Caco-2 (cell line): Measurements from ENCODE around the gene TRAK1. TPM values are rescaled to one million over a fixed set of nuclear protein-coding genes. Genes with fewer than 3 reads are reported as not detected.

Experiments
- BruUV-seq: library from RNA; stranded (reverse); fragments of 400-500 nt; replicated peaks from 2 replicates; lab custom pipeline; 2021; lab: Mats Ljungman, UMichigan
- CTCF ChIA-PET: fragments of 300-600 bp; sonication (Branson Sonifier 250); formaldehyde crosslinking; loops from one replicate; lab custom pipeline; 2022; ENCODE audit warnings: antibody characterized with exemption; lab: Charles Lee
- POLR2A ChIA-PET: fragments of 300-600 bp; sonication (Branson Sonifier 250); formaldehyde crosslinking; loops from one replicate; lab custom pipeline; 2022; ENCODE audit warnings: antibody characterized with exemption; lab: Charles Lee
- DNase-seq, 2 experiments: peaks; one replicate each; pipeline versions ENCODE4 v3.0.0 to v3.0.0-alpha.2; 2020 to 2022
- H3K27me3 ChIP-seq: replicated peaks from 2 replicates; pipeline ENCODE4 v1.6.0; 2011; ENCODE audit warnings: low read length; ENCODE audit not compliant: control insufficient read depth, insufficient read depth
- H3K36me3 ChIP-seq: 2 replicates; pipeline ENCODE4 v1.5.1; 2011; ENCODE audit warnings: low read length; ENCODE audit not compliant: control insufficient read depth, insufficient read depth
- H3K4me1 ChIP-seq: fragments of 250-450 bp; sonication (Bioruptor Pico); 2 replicates; pipeline ENCODE4 v1.5.1; 2020; ENCODE audit warnings: mild to moderate bottlenecking
- H3K4me3 ChIP-seq: 2 replicates; pipeline ENCODE4 v1.5.1; 2011; ENCODE audit warnings: low read depth, mild to moderate bottlenecking, control low read depth, low read length
- H3K9me3 ChIP-seq: fragments of 250-450 bp; sonication (Bioruptor Pico); 2 replicates; pipeline ENCODE4 v1.5.1; 2020; ENCODE audit warnings: mild to moderate bottlenecking, moderate library complexity
- H3K27ac Mint-ChIP-seq: one replicate; pipeline ENCODE4 v1.8.0; 2022; ENCODE audit warnings: mixed read lengths; ENCODE audit not compliant: unreplicated experiment
- H3K27me3 Mint-ChIP-seq: one replicate; pipeline ENCODE4 v1.8.0; 2022; ENCODE audit warnings: mixed read lengths; ENCODE audit not compliant: insufficient read depth, unreplicated experiment
- H3K36me3 Mint-ChIP-seq: one replicate; pipeline ENCODE4 v1.8.0; 2022; ENCODE audit warnings: mild to moderate bottlenecking, mixed read lengths; ENCODE audit not compliant: insufficient read depth, unreplicated experiment
- H3K4me1 Mint-ChIP-seq: one replicate; pipeline ENCODE4 v1.8.0; 2022; ENCODE audit warnings: low read depth, mixed read lengths; ENCODE audit not compliant: unreplicated experiment
- H3K4me3 Mint-ChIP-seq: one replicate; pipeline ENCODE4 v1.8.0; 2022; ENCODE audit warnings: mild to moderate bottlenecking, moderate library complexity, mixed read lengths; ENCODE audit not compliant: unreplicated experiment
- H3K9me3 Mint-ChIP-seq: one replicate; pipeline ENCODE4 v1.8.0; 2022; ENCODE audit warnings: mixed read lengths; ENCODE audit not compliant: unreplicated experiment
- intact Hi-C: fragments of 100-400 bp; cut with micrococcal nuclease; formaldehyde crosslinking; loops from one replicate; pipeline ENCODE4 v1.10.0; 2022; ENCODE audit not compliant: unreplicated experiment
- total RNA-seq: library from RNA; stranded (reverse); gene quantifications from 2 replicates; pipeline ENCODE4 v1.2.3, GENCODE V29; 2022
- TF ChIP-seq, protein P1 (sequence below), 2 experiments: fragments of 200-600 bp in 1 of 2; IDR thresholded peaks; 1 replicate in 1 of 2; 2 replicates in 1 of 2; pipeline versions ENCODE4 v1.5.1 to v1.8.0; 2011 to 2022; ENCODE audit warnings: antibody characterized with exemption in 1 of 2, control low read depth in 1 of 2, inconsistent platforms in 1 of 2, low read depth in 1 of 2, low read length in 1 of 2, mild to moderate bottlenecking in 1 of 2, moderate library complexity in 1 of 2; ENCODE audit not compliant: insufficient read depth in 1 of 2, severe bottlenecking in 1 of 2, unreplicated experiment in 1 of 2

The TRAK1 gene
- total RNA-seq, 1 experiment from 2014 or later: 33.3 TPM

DNA sequence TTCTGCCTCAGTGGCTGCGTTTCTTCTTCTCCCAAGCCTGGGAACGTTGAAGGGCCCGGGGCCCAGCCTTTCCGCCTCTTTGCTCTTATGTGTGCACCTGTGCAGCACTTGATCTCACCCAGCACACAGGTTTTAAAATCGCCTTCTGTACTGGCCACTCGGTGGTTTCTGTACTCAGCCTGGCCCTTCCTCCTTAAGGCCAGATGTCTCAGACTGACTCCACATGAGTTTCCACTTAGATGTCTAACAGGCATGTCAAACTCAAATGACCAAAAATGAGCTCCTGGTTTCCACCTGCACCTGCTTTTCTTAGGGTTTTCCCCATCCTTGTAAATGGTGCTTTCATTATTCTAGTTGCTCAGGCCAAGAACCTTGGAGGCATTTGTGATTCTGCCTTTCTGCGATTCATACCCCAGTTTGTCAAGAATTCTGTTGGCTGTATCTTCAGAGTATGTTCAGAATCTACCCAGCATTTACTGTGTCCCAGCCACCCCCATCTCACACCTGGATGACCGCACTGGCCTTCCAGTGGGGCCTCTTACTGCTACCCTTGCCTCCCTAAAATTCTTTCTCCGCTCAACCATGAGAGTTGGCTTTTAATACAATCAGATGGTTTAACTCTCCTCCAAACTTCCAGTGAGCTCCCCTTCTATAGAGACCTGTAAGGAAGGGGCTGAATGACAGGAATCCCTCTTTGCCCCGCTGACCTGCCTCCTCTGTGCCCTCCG, 2.2 kb upstream of the TRAK1 start:
- intact Hi-C loops: no loop called here
- Mint-ChIP-seq H3K4me1 (no peaks in the 10 kb centered on the region), H3K4me3 (no peak overlapping the region), H3K36me3 (no peaks in the 10 kb centered on the region), H3K27me3 (no peaks in the 10 kb centered on the region), H3K9me3 (no peaks in the 10 kb centered on the region), H3K27ac (no peak overlapping the region)
- Histone ChIP-seq H3K27me3 (no peaks in the 10 kb centered on the region), H3K9me3 (no peaks in the 10 kb centered on the region), H3K4me1 (no peaks in the 10 kb centered on the region), H3K4me3 (no peak overlapping the region), H3K36me3 (peaks cover 1% of the 10 kb centered on the region)
- no TSS peak for BruUV-seq
- no peak for DNase-seq
- TF ChIP-seq, protein P1, sequence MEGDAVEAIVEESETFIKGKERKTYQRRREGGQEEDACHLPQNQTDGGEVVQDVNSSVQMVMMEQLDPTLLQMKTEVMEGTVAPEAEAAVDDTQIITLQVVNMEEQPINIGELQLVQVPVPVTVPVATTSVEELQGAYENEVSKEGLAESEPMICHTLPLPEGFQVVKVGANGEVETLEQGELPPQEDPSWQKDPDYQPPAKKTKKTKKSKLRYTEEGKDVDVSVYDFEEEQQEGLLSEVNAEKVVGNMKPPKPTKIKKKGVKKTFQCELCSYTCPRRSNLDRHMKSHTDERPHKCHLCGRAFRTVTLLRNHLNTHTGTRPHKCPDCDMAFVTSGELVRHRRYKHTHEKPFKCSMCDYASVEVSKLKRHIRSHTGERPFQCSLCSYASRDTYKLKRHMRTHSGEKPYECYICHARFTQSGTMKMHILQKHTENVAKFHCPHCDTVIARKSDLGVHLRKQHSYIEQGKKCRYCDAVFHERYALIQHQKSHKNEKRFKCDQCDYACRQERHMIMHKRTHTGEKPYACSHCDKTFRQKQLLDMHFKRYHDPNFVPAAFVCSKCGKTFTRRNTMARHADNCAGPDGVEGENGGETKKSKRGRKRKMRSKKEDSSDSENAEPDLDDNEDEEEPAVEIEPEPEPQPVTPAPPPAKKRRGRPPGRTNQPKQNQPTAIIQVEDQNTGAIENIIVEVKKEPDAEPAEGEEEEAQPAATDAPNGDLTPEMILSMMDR (IDR thresholded peaks at IDR 0.05; ENCODE audit: insufficient read depth in 1 of 2, low read depth in 1 of 2, low read length in 1 of 2, severe bottlenecking in 1 of 2, unreplicated experiment in 1 of 2): no peak
- CTCF ChIA-PET: no interaction called here
- POLR2A ChIA-PET: no interaction called here

DNA sequence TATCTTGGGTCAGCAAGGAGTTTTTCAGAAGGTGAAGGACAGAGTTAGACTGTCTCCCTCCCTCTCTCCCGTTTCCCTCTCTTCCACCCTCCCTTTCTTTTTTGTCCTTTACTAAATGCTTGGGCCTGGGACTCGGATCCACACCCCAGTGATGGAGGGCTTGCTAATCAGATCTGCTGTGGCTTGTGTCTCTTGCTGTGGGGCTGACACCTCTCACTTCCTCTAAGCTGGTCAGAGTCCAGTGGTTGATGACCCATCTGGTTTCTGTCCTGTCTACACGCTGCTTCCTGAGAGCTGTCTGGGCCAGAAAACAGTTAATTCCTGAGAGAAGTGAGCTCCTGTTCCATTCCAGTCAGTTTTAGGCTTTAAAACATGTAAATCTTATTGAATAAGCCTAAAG, 849 bp downstream of the TRAK1 start:
- H3K27ac Mint-ChIP-seq: no peak overlapping the region
- peaks cover 4% of the 10 kb centered on the region for H3K4me1 Mint-ChIP-seq
- H3K4me1 ChIP-seq: no peaks in the 10 kb centered on the region
- no peaks in the 10 kb centered on the region for H3K9me3 Mint-ChIP-seq
- POLR2A ChIA-PET: no interaction called here
- H3K36me3 Mint-ChIP-seq: no peaks in the 10 kb centered on the region
- H3K36me3 ChIP-seq: peaks cover 1% of the 10 kb centered on the region
- no peak for DNase-seq
- H3K4me3 Mint-ChIP-seq: no peak overlapping the region
- TF ChIP-seq, protein P1 (IDR thresholded peaks at IDR 0.05; ENCODE audit: insufficient read depth in 1 of 2, low read depth in 1 of 2, low read length in 1 of 2, severe bottlenecking in 1 of 2, unreplicated experiment in 1 of 2): no peak
- H3K4me3 ChIP-seq: no peak overlapping the region
- no peaks in the 10 kb centered on the region for H3K27me3 Mint-ChIP-seq
- intact Hi-C loops: no loop called here
- no peaks in the 10 kb centered on the region for H3K9me3 ChIP-seq
- BruUV-seq: no TSS peak
- no peaks in the 10 kb centered on the region for H3K27me3 ChIP-seq
- CTCF ChIA-PET: no interaction called here

- intact Hi-C loops: no loop called here
- BruUV-seq: no TSS peak
Measured at GRCh38 chr3:42094128-42094527, 3.0 kb downstream of the TRAK1 start.

More at GRCh38 chr3:42094128-42094527, 3.0 kb downstream of the TRAK1 start:
- DNase-seq: no peak
- POLR2A ChIA-PET: no interaction called here
- H3K4me3 Mint-ChIP-seq: no peak overlapping the region
- peaks cover 9% of the 10 kb centered on the region for H3K4me1 Mint-ChIP-seq
- TF ChIP-seq, protein P1 (IDR thresholded peaks at IDR 0.05; ENCODE audit: insufficient read depth in 1 of 2, low read depth in 1 of 2, low read length in 1 of 2, severe bottlenecking in 1 of 2, unreplicated experiment in 1 of 2): no peak
- Histone ChIP-seq H3K9me3 (no peaks in the 10 kb centered on the region), H3K4me3 (no peak overlapping the region), H3K4me1 (no peaks in the 10 kb centered on the region), H3K36me3 (peaks cover 1% of the 10 kb centered on the region), H3K27me3 (no peaks in the 10 kb centered on the region)
- H3K36me3 Mint-ChIP-seq: no peaks in the 10 kb centered on the region
- no peak overlapping the region for H3K27ac Mint-ChIP-seq
- no peaks in the 10 kb centered on the region for H3K9me3 Mint-ChIP-seq
- CTCF ChIA-PET: no interaction called here
- H3K27me3 Mint-ChIP-seq: no peaks in the 10 kb centered on the region
